ENCODE measurements around the gene APOA4. TPM values are rescaled to one million over a fixed set of nuclear protein-coding genes. Genes with fewer than 3 reads are reported as not detected.

Gene APOA4
- total RNA-seq, 1 donor from 2014 or later, result not detected

DNA sequence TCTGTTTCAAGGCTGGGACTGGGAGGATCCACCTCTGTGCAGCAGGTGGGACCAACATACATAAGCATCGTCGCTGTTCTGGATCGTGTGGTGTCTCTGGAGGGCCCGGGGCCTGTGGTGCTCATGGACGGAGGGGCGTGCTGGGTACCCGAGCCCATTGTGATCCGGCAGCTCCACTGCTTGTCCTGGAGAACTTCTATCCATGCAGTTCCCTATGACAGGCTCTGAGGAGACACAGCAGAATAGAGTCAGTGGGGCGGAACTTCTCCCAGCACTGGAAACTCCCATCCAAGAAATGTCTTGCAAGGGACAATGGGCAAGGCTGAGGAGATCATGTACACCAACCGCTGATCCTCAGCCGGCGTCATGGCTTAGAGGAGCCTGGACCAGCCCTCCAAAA lies 26.0 kb upstream of the APOA4 start:
- peaks cover 32% of the 10 kb centered on the region for H3K36me3 Mint-ChIP-seq
- TF ChIP-seq, protein P1, sequence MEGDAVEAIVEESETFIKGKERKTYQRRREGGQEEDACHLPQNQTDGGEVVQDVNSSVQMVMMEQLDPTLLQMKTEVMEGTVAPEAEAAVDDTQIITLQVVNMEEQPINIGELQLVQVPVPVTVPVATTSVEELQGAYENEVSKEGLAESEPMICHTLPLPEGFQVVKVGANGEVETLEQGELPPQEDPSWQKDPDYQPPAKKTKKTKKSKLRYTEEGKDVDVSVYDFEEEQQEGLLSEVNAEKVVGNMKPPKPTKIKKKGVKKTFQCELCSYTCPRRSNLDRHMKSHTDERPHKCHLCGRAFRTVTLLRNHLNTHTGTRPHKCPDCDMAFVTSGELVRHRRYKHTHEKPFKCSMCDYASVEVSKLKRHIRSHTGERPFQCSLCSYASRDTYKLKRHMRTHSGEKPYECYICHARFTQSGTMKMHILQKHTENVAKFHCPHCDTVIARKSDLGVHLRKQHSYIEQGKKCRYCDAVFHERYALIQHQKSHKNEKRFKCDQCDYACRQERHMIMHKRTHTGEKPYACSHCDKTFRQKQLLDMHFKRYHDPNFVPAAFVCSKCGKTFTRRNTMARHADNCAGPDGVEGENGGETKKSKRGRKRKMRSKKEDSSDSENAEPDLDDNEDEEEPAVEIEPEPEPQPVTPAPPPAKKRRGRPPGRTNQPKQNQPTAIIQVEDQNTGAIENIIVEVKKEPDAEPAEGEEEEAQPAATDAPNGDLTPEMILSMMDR (IDR thresholded peaks at IDR 0.05; ENCODE audit: unreplicated experiment), result no peak

DNA sequence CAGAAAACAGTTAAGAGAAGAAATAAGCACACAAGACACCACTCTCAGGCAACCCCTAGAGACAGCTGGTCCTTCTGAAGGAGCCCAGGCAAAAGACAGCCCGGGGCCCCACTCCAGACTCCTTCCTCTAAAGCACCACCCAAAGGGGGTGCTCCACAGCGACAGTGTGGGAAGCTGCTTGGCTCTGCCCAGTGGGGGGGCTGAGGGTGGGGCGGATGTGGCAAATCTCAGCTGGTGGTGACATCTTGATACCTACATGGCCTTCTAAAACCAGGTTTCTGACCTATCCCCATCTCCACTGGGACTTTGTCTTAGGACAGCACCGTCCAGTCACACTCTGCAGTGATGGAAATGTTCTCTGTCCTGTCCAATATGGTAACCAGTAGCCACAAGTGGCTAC lies 24.5 kb upstream of the APOA4 start:
- H3K36me3 Mint-ChIP-seq, result peaks cover 37% of the 10 kb centered on the region
- H3K27me3 Mint-ChIP-seq (ENCODE audit: low read depth), result no peaks in the 10 kb centered on the region
- no peak overlapping the region for H3K27ac Mint-ChIP-seq

More for the DNA sequence above, 26.0 kb upstream of the APOA4 start:
- H3K9me3 Mint-ChIP-seq, result no peaks in the 10 kb centered on the region
- no peak for DNase-seq (ENCODE audit: low spot score in 2 of 2, unreplicated experiment in 2 of 2)
- H3K4me1 Mint-ChIP-seq, result peaks cover 16% of the 10 kb centered on the region
- H3K4me3 Mint-ChIP-seq, result no peak overlapping the region
- H3K27ac Mint-ChIP-seq, result no peak overlapping the region
- H3K27me3 Mint-ChIP-seq (ENCODE audit: low read depth), result no peaks in the 10 kb centered on the region

DNA sequence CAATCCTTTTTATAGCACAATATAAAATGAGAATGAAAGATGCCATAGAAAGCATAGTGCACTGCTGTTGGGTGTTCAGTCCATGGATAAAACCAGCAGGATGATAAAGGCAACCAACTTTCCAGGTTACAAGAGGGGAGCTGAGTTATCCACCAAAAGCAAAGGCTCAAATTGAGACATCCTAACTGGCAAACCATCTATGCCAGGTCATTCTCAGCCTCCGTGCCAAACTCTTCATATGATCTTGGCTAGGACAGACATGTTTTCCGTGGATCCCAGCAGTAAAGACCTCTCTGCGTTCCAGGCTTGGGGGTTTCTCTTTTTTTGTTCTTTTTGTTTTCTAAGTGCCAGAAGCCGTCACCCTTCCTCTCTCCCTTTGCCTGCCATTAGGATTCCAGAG lies 21.6 kb upstream of the APOA4 start:
- no peak overlapping the region for H3K4me3 Mint-ChIP-seq
- peaks cover 32% of the 10 kb centered on the region for H3K36me3 Mint-ChIP-seq
- H3K4me1 Mint-ChIP-seq, result no peaks in the 10 kb centered on the region
- H3K27me3 Mint-ChIP-seq (ENCODE audit: low read depth), result no peaks in the 10 kb centered on the region
- TF ChIP-seq, protein P1 (IDR thresholded peaks at IDR 0.05; ENCODE audit: unreplicated experiment), result no peak
- H3K27ac Mint-ChIP-seq, result no peak overlapping the region
- H3K9me3 Mint-ChIP-seq, result no peaks in the 10 kb centered on the region
- DNase-seq (ENCODE audit: low spot score in 2 of 2, unreplicated experiment in 2 of 2), result no peak

More for the DNA sequence above, 24.5 kb upstream of the APOA4 start:
- Mint-ChIP-seq H3K4me3 (no peak overlapping the region), H3K9me3 (no peaks in the 10 kb centered on the region), H3K4me1 (peaks cover 14% of the 10 kb centered on the region)
- TF ChIP-seq, protein P1 (IDR thresholded peaks at IDR 0.05; ENCODE audit: unreplicated experiment), result no peak
- no peak for DNase-seq (ENCODE audit: low spot score in 2 of 2, unreplicated experiment in 2 of 2)

GRCh38 chr11:116843661-116844060 lies 20.6 kb upstream of the APOA4 start:
- TF ChIP-seq, protein P1 (IDR thresholded peaks at IDR 0.05; ENCODE audit: unreplicated experiment), result no peak

GRCh38 chr11:116842909-116843308 lies 19.8 kb upstream of the APOA4 start:
- H3K27me3 Mint-ChIP-seq (ENCODE audit: low read depth), result no peaks in the 10 kb centered on the region
- H3K4me3 Mint-ChIP-seq, result no peak overlapping the region
- no peak for DNase-seq (ENCODE audit: low spot score in 2 of 2, unreplicated experiment in 2 of 2)
- TF ChIP-seq, protein P1 (IDR thresholded peaks at IDR 0.05; ENCODE audit: unreplicated experiment), result no peak
- peaks cover 4% of the 10 kb centered on the region for H3K4me1 Mint-ChIP-seq
- H3K27ac Mint-ChIP-seq, result no peak overlapping the region
- peaks cover 32% of the 10 kb centered on the region for H3K36me3 Mint-ChIP-seq
- no peaks in the 10 kb centered on the region for H3K9me3 Mint-ChIP-seq

More at GRCh38 chr11:116843661-116844060, 20.6 kb upstream of the APOA4 start:
- H3K9me3 Mint-ChIP-seq, result no peaks in the 10 kb centered on the region
- H3K27ac Mint-ChIP-seq, result no peak overlapping the region
- no peak for DNase-seq (ENCODE audit: low spot score in 2 of 2, unreplicated experiment in 2 of 2)
- H3K4me3 Mint-ChIP-seq, result no peak overlapping the region
- H3K4me1 Mint-ChIP-seq, result no peaks in the 10 kb centered on the region
- peaks cover 32% of the 10 kb centered on the region for H3K36me3 Mint-ChIP-seq
- no peaks in the 10 kb centered on the region for H3K27me3 Mint-ChIP-seq (ENCODE audit: low read depth)

DNA sequence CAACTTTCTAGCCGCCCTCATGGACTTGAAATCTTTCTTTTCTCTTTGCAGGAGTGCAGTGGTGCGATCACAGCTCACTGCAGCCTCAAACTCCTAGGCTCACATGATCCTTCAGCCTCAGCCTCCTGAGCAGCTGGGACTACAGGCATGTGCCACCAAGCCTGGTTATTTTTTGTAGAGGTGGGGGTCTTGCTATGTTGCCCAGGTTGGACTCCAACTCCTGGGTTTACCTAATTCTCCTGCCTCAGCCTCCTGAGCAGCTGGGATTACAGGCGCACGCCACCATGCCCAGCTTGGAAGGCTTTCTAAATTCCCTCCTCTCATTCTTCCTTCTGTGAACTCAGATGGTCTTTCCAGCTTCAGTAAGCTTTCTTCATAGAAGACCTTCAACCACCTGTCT lies 19.0 kb upstream of the APOA4 start:
- Mint-ChIP-seq H3K36me3 (peaks cover 26% of the 10 kb centered on the region), H3K27ac (no peak overlapping the region), H3K4me1 (peaks cover 12% of the 10 kb centered on the region), H3K4me3 (no peak overlapping the region), H3K9me3 (no peaks in the 10 kb centered on the region), H3K27me3 (ENCODE audit: low read depth) (no peaks in the 10 kb centered on the region)
- TF ChIP-seq, protein P1 (IDR thresholded peaks at IDR 0.05; ENCODE audit: unreplicated experiment), result no peak
- DNase-seq (ENCODE audit: low spot score in 2 of 2, unreplicated experiment in 2 of 2), result no peak

All from mesothelial cell of epicardium (in vitro differentiated cells).